ENCODE data around the gene MAP2. TPM values are rescaled to one million over a fixed set of nuclear protein-coding genes. Genes with fewer than 3 reads are reported as not detected.

Gene MAP2
- total and polyA plus RNA-seq, 2 experiments from 2014 or later = 2.9 to 4.4 TPM

DNA sequence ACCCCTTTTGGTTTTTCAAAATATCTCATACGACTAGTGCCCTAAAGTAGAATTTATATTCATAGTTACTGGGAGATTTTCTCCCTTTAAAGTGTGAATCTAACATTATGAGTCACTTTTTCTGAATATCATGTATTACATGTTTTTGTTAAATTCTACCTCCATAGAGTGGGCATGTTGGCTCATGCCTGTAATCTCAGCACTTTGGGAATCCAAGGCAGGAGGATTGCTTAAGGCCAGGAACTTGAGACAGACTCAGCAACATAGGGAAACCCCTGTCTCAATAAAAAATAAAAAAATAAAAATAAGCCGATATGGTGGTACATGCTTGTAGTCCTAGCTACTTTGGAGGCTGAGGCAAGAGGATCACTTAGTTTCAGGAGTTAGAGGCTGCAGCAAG lies 302.5 kb downstream of the MAP2 start:
- Histone ChIP-seq H4K20me1 (replicated peaks; ENCODE audit: insufficient read depth) (no peaks in the 10 kb centered on the region), H3K27me3 (ENCODE audit: insufficient read depth) (no peaks in the 10 kb centered on the region), H3K27ac (ENCODE audit: low read depth) (no peak overlapping the region), H3F3A (replicated peaks; ENCODE audit: low read depth) (no peaks in the 10 kb centered on the region), H3K36me3 (ENCODE audit: insufficient read depth) (no peaks in the 10 kb centered on the region), H3K9me2 (ENCODE audit: insufficient read depth) (peaks cover 9% of the 10 kb centered on the region), H3K4me1 (ENCODE audit: insufficient read depth) (no peaks in the 10 kb centered on the region), H3K79me2 (replicated peaks; ENCODE audit: insufficient read depth) (no peaks in the 10 kb centered on the region), H3K4me3 (no peak overlapping the region), H2AFZ (no peak overlapping the region), H3K4me2 (no peak overlapping the region)
- no peaks in the 10 kb centered on the region for H3K27me3 Mint-ChIP-seq (ENCODE audit: insufficient read depth, low read depth, poor library complexity)
- no peak for DNase-seq (ENCODE audit: low spot score)
- no peak for ATAC-seq
- no peaks in the 10 kb centered on the region for H3K36me3 Mint-ChIP-seq (ENCODE audit: low read depth)
- H3K27ac Mint-ChIP-seq = no peak overlapping the region
- no peaks in the 10 kb centered on the region for H3K9me3 Mint-ChIP-seq
- TF ChIP-seq ZNF331 (CRISPR knock-in tag; IDR thresholded peaks at IDR 0.05; ENCODE audit: low read depth) = no peak
- TF ChIP-seq ETS1 (IDR thresholded peaks at IDR 0.05) = no peak
- TF ChIP-seq JUNB (IDR thresholded peaks at IDR 0.05; ENCODE audit: unreplicated experiment) = no peak
- TF ChIP-seq NANOG (IDR thresholded peaks at IDR 0.05; ENCODE audit: borderline replicate concordance) = no peak
- TF ChIP-seq EZH2 (IDR thresholded peaks at IDR 0.05; ENCODE audit: low read depth, unreplicated experiment) = no peak
- no peak for TF ChIP-seq POLR2AphosphoS5 (IDR thresholded peaks at IDR 0.05; ENCODE audit: low read depth)
- no peak for TF ChIP-seq ZNF462 (CRISPR knock-in tag; IDR thresholded peaks at IDR 0.05)
- TF ChIP-seq ZNF114 (CRISPR knock-in tag; IDR thresholded peaks at IDR 0.05) = no peak
- H3K4me1 Mint-ChIP-seq = 0 out of 3 replicates have a peak, but pooled peaks cover 2% of the 10 kb centered on the region
- H3K4me3 Mint-ChIP-seq = no peak overlapping the region

Measured in GM23338 (cell line).